Endodermal cell (in vitro differentiated cells): Measurements from ENCODE around the gene DNAH6. TPM values are rescaled to one million over a fixed set of nuclear protein-coding genes. Genes with fewer than 3 reads are reported as not detected.

Experiments used
- DNase-seq: peaks from one replicate; pipeline ENCODE4 v3.0.0-alpha.2; 2017
- H3K27ac ChIP-seq: 2 replicates; pipeline ENCODE4 v1.5.1; 2013; ENCODE audit warnings: mild to moderate bottlenecking, low read depth, low read length, moderate library complexity
- H3K27me3 ChIP-seq: 2 replicates; pipeline ENCODE4 v1.6.1; 2013; ENCODE audit warnings: mild to moderate bottlenecking, low read length, moderate library complexity; ENCODE audit not compliant: insufficient read depth, control insufficient read depth, poor library complexity, severe bottlenecking
- H3K36me3 ChIP-seq: 2 replicates; pipeline ENCODE4 v1.7.0; 2013; ENCODE audit warnings: mild to moderate bottlenecking, low read length, moderate library complexity; ENCODE audit not compliant: control insufficient read depth, insufficient read depth
- H3K4me1 ChIP-seq: one replicate; pipeline ENCODE4 v1.7.0; 2013; ENCODE audit warnings: low read length; ENCODE audit not compliant: control insufficient read depth, insufficient read depth
- H3K4me3 ChIP-seq: 2 replicates; pipeline ENCODE4 v1.5.1; 2013; ENCODE audit warnings: mild to moderate bottlenecking, low read length, moderate library complexity
- H3K9ac ChIP-seq: 2 replicates; pipeline ENCODE4 v1.6.1; 2013; ENCODE audit warnings: mild to moderate bottlenecking, low read length, moderate library complexity; ENCODE audit not compliant: poor library complexity, severe bottlenecking; ENCODE audit errors: extremely low read depth
- H3K9me3 ChIP-seq: 2 replicates; pipeline ENCODE4 v1.6.1; 2013; ENCODE audit warnings: mild to moderate bottlenecking, low read length, moderate library complexity; ENCODE audit not compliant: control insufficient read depth
- H3K27ac Mint-ChIP-seq: 2 replicates; pipeline ENCODE4 v1.8.0; 2020; ENCODE audit warnings: mixed read lengths
- H3K27me3 Mint-ChIP-seq: 2 replicates; pipeline ENCODE4 v1.8.0; 2021; ENCODE audit warnings: mild to moderate bottlenecking, mixed read lengths; ENCODE audit not compliant: insufficient read depth
- H3K36me3 Mint-ChIP-seq: 2 replicates; pipeline ENCODE4 v1.8.0; 2020; ENCODE audit warnings: low read depth, mixed read lengths
- H3K4me1 Mint-ChIP-seq: 2 replicates; pipeline ENCODE4 v1.8.0; 2020; ENCODE audit warnings: mixed read lengths
- H3K4me3 Mint-ChIP-seq: 2 replicates; pipeline ENCODE4 v1.8.0; 2020; ENCODE audit warnings: mild to moderate bottlenecking, moderate library complexity, mixed read lengths
- H3K9me3 Mint-ChIP-seq: 2 replicates; pipeline ENCODE4 v1.8.0; 2020; ENCODE audit warnings: mild to moderate bottlenecking, mixed read lengths
- CTCF ChIP-seq: fragments of 200-600 bp; sonication (generic); conservative IDR thresholded peaks from 2 replicates; pipeline ENCODE4 v1.5.0; 2021; ENCODE audit warnings: antibody characterized with exemption, mild to moderate bottlenecking
- whole genome bisulfite sequencing, 2 experiments: methylation state at CpG; one replicate each; pipeline versions ENCODE4 v1.1.5 to v1.1.7; 2013; ENCODE audit warnings: missing lambda C conversion rate in 2 of 2, mixed read lengths in 1 of 2; ENCODE audit not compliant: insufficient coverage in 1 of 2, insufficient read length in 1 of 2; 5-methylcytosine and 5-hydroxymethylcytosine counted together
- total RNA-seq, 2 donors: library from RNA; stranded (reverse); fragmentation: NEBNext Ultra II Directional in 1 of 2; extraction: Animal tissue kit (Norgen Biotek cat#: 25700) in 1 of 2; gene quantifications; 2 replicates in 1 of 2; 3 replicates in 1 of 2; pipeline ENCODE4 v1.2.1, GENCODE V29; 2021

DNAH6 gene
- total RNA-seq, 2 donors from 2014 or later: 1.6 to 2.0 TPM

- peaks cover 4% of the 10 kb centered on the region for H3K4me1 Mint-ChIP-seq
- Histone ChIP-seq H3K4me3 (no peak overlapping the region), H3K27me3 (no peaks in the 10 kb centered on the region), H3K9ac (no peak overlapping the region), H3K27ac (no peak overlapping the region), H3K4me1 (no peaks in the 10 kb centered on the region), H3K36me3 (no peaks in the 10 kb centered on the region), H3K9me3 (peaks cover 23% of the 10 kb centered on the region)
- no peak for TF ChIP-seq CTCF
- peaks cover 5% of the 10 kb centered on the region for H3K27me3 Mint-ChIP-seq
- H3K4me3 Mint-ChIP-seq: no peak overlapping the region
- H3K27ac Mint-ChIP-seq: no peak overlapping the region
- H3K36me3 Mint-ChIP-seq: peaks cover 8% of the 10 kb centered on the region
- DNase-seq: no peak
- 75 to 80% methylated on average over 3 to 5 of the region's 5 CpGs for WGBS, 2 experiments
- peaks cover 23% of the 10 kb centered on the region for H3K9me3 Mint-ChIP-seq
Measured at GRCh38 chr2:84832772-84833461, 316.6 kb downstream of the DNAH6 start.

GRCh38 chr2:84833481-84834150 is 317.3 kb downstream of the DNAH6 start:
- H3K4me3 ChIP-seq: no peak overlapping the region
- no peak overlapping the region for H3K27ac ChIP-seq
- H3K27me3 Mint-ChIP-seq: peaks cover 1% of the 10 kb centered on the region
- peaks cover 23% of the 10 kb centered on the region for H3K9me3 Mint-ChIP-seq
- no peaks in the 10 kb centered on the region for H3K4me1 ChIP-seq
- peaks cover 8% of the 10 kb centered on the region for H3K36me3 Mint-ChIP-seq
- no peak for DNase-seq
- 91% methylated on average over 6 to 12 of the region's 12 CpGs for WGBS, 2 experiments
- no peaks in the 10 kb centered on the region for H3K36me3 ChIP-seq
- no peak overlapping the region for H3K4me3 Mint-ChIP-seq
- no peak for TF ChIP-seq CTCF
- no peak overlapping the region for H3K9ac ChIP-seq
- H3K27ac Mint-ChIP-seq: no peak overlapping the region
- H3K4me1 Mint-ChIP-seq: peaks cover 4% of the 10 kb centered on the region
- peaks cover 26% of the 10 kb centered on the region for H3K9me3 ChIP-seq
- no peaks in the 10 kb centered on the region for H3K27me3 ChIP-seq

- no peak for DNase-seq
- H3K36me3 ChIP-seq: no peaks in the 10 kb centered on the region
- peaks cover 9% of the 10 kb centered on the region for H3K4me1 Mint-ChIP-seq
- no peaks in the 10 kb centered on the region for H3K4me1 ChIP-seq
- peaks cover 23% of the 10 kb centered on the region for H3K9me3 Mint-ChIP-seq
- no peak overlapping the region for H3K9ac ChIP-seq
- peaks cover 8% of the 10 kb centered on the region for H3K36me3 Mint-ChIP-seq
- peaks cover 26% of the 10 kb centered on the region for H3K9me3 ChIP-seq
- H3K27ac Mint-ChIP-seq: no peak overlapping the region
- peaks cover under 1% of the 10 kb centered on the region for H3K27me3 ChIP-seq
- 83 to 85% methylated on average over 1 of the region's 2 CpGs for WGBS, 2 experiments
- no peak overlapping the region for H3K4me3 ChIP-seq
- no peak overlapping the region for H3K27ac ChIP-seq
- no peak for TF ChIP-seq CTCF
- H3K4me3 Mint-ChIP-seq: no peak overlapping the region
- H3K27me3 Mint-ChIP-seq: peaks cover 3% of the 10 kb centered on the region
Measured at GRCh38 chr2:84836215-84836614, 319.9 kb downstream of the DNAH6 start.
